Activated CD8-positive, alpha-beta memory T cell treated with anti-CD3 and anti-CD28 coated beads for 4 hours (primary cell): ENCODE data around the gene TASP1.

ENCODE experiments used
- DNase-seq, 2 donors: peaks; one replicate each; pipeline ENCODE4 v3.0.0-alpha.2; 2020; ENCODE audit warnings: low read depth in 2 of 2

TASP1 gene

GRCh38 chr20:13441388-13441787, 197.3 kb downstream of the TASP1 start:
- no peak for DNase-seq

- DNase-seq = no peak
These were observed 202.2 kb downstream of the TASP1 start for GRCh38 chr20:13436530-13436929.

GRCh38 chr20:13432126-13432525, 206.6 kb downstream of the TASP1 start:
- no peak for DNase-seq

- no peak for DNase-seq
These were observed 208.3 kb downstream of the TASP1 start for GRCh38 chr20:13430346-13431002.

- DNase-seq = no peak
These were observed 210.0 kb downstream of the TASP1 start for GRCh38 chr20:13428684-13429083.

GRCh38 chr20:13426870-13427269, 211.9 kb downstream of the TASP1 start:
- no peak for DNase-seq

GRCh38 chr20:13425381-13426135, 213.2 kb downstream of the TASP1 start:
- no peak for DNase-seq

GRCh38 chr20:13424174-13424833, 214.4 kb downstream of the TASP1 start:
- no peak for DNase-seq

- DNase-seq = no peak
These were observed 215.1 kb downstream of the TASP1 start for GRCh38 chr20:13423472-13424173.

GRCh38 chr20:13422637-13423036, 216.1 kb downstream of the TASP1 start:
- no peak for DNase-seq

GRCh38 chr20:13420625-13421024, 218.1 kb downstream of the TASP1 start:
- no peak for DNase-seq

- DNase-seq = no peak
These were observed 219.3 kb downstream of the TASP1 start for GRCh38 chr20:13419477-13419876.

GRCh38 chr20:13418263-13419229, 220.2 kb downstream of the TASP1 start:
- DNase-seq = no peak

- no peak for DNase-seq
These were observed 222.2 kb downstream of the TASP1 start for GRCh38 chr20:13416531-13416930.

GRCh38 chr20:13412806-13413445, 225.8 kb downstream of the TASP1 start:
- DNase-seq = no peak

GRCh38 chr20:13404293-13404692, 234.4 kb downstream of the TASP1 start:
- DNase-seq = no peak

- no peak for DNase-seq
These were observed 235.3 kb downstream of the TASP1 start for GRCh38 chr20:13403453-13403852.

- DNase-seq = no peak
These were observed 235.7 kb downstream of the TASP1 start for GRCh38 chr20:13402986-13403385.

- no peak for DNase-seq
These were observed 236.5 kb downstream of the TASP1 start for GRCh38 chr20:13402171-13402760.

- DNase-seq = no peak
These were observed 237.1 kb downstream of the TASP1 start for GRCh38 chr20:13401596-13401995.
